D341Med (cell line): ENCODE results near the gene SRSF8.

Experiments
- DNase-seq: peaks from one replicate; pipeline ENCODE4 v3.0.0; 2012; ENCODE audit warnings: low spot score

The SRSF8 gene

GRCh38 chr11:95068549-95068948 is 1.8 kb downstream of the SRSF8 start:
- peak; percentile 73 for DNase-seq

- DNase-seq = no peak
Observed at GRCh38 chr11:95070471-95070870, 3.8 kb downstream of the SRSF8 start.

GRCh38 chr11:95072948-95073347 is 6.2 kb downstream of the SRSF8 start:
- no peak for DNase-seq

- DNase-seq = no peak
Observed at GRCh38 chr11:95074792-95075563, 8.3 kb downstream of the SRSF8 start.

- no peak for DNase-seq
Observed at GRCh38 chr11:95076416-95076815, 9.7 kb downstream of the SRSF8 start.

- no peak for DNase-seq
Observed at GRCh38 chr11:95076981-95077380, 10.3 kb downstream of the SRSF8 start.

GRCh38 chr11:95078526-95078925 is 11.8 kb downstream of the SRSF8 start:
- no peak for DNase-seq

- DNase-seq = no peak
Observed at GRCh38 chr11:95081010-95081409, 14.3 kb downstream of the SRSF8 start.

GRCh38 chr11:95081412-95081811 is 14.7 kb downstream of the SRSF8 start:
- no peak for DNase-seq

GRCh38 chr11:95082576-95083001 is 15.9 kb downstream of the SRSF8 start:
- no peak for DNase-seq

- no peak for DNase-seq
Observed at GRCh38 chr11:95084509-95084908, 17.8 kb downstream of the SRSF8 start.

- no peak for DNase-seq
Observed at GRCh38 chr11:95085117-95085816, 18.5 kb downstream of the SRSF8 start.

GRCh38 chr11:95086151-95086550 is 19.4 kb downstream of the SRSF8 start:
- no peak for DNase-seq

GRCh38 chr11:95086836-95087570 is 20.3 kb downstream of the SRSF8 start:
- DNase-seq = no peak

GRCh38 chr11:95088946-95089619 is 22.4 kb downstream of the SRSF8 start:
- no peak for DNase-seq

GRCh38 chr11:95089620-95090542 is 23.2 kb downstream of the SRSF8 start, which contains the start of gene ENDOD1:
ENDOD1 (plus strand) TSS chr11:95089846; CDS start chr11:95089928, 82 bp downstream.
- peak; percentile 89 for DNase-seq

GRCh38 chr11:95091663-95092180 is 25.0 kb downstream of the SRSF8 start:
- DNase-seq = no peak

- DNase-seq = no peak
Observed at GRCh38 chr11:95092549-95093324, 26.0 kb downstream of the SRSF8 start.

GRCh38 chr11:95093548-95093947 is 26.8 kb downstream of the SRSF8 start:
- no peak for DNase-seq
